ENCODE results near the gene ARHGAP29.

Gene ARHGAP29

GRCh38 chr1:94276988-94277434 lies 39.6 kb upstream of the ARHGAP29 start:
- H3K27me3 ChIP-seq (replicated peaks), result no peaks in the 10 kb centered on the region
- peak overlapping the region; percentile 35 for H3K27ac ChIP-seq
- H3K36me3 ChIP-seq (replicated peaks), result no peaks in the 10 kb centered on the region
- TF ChIP-seq CTCF (IDR thresholded peaks at IDR 0.05; ENCODE audit: low read depth, low read length, missing control alignments), result no peak
- H3K4me3 ChIP-seq (ENCODE audit: low read depth, low read length), result no peak overlapping the region
- in situ Hi-C loops (cut with HindIII; ENCODE audit: low pct_ligation_motif_present, low sequenced_read_pairs), result no loop called here
- DNase-seq, result no peak

GRCh38 chr1:94275083-94275482 lies 37.7 kb upstream of the ARHGAP29 start:
- TF ChIP-seq CTCF (IDR thresholded peaks at IDR 0.05; ENCODE audit: low read depth, low read length, missing control alignments), result no peak
- no peak for DNase-seq
- Histone ChIP-seq H3K27ac (no peak overlapping the region), H3K36me3 (replicated peaks) (no peaks in the 10 kb centered on the region), H3K27me3 (replicated peaks) (no peaks in the 10 kb centered on the region), H3K4me3 (ENCODE audit: low read depth, low read length) (no peak overlapping the region)
- in situ Hi-C loops (cut with HindIII; ENCODE audit: low pct_ligation_motif_present, low sequenced_read_pairs), result no loop called here

DNA sequence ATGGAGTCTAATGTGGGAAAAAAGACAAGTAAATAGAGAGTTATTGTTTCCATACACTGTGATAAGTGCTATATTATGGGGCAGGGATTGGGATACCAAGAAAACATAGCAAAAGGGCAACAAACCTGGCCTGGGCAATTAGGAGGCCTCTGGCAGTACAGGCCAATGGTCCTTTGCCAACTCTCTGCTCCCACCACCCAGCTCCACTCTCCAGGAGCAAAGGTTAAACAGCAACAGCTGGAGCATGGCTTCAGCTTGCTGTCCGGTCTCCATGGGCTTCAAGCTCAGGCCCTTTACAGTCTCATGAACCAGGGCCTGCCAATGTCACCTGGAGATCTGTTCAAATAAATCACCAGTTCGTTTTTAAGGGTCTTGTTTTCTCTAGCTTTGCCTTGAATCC lies 37.2 kb upstream of the ARHGAP29 start:
- no peak overlapping the region for H3K27ac ChIP-seq
- no peak overlapping the region for H3K4me3 ChIP-seq (ENCODE audit: low read depth, low read length)
- H3K27me3 ChIP-seq (replicated peaks), result no peaks in the 10 kb centered on the region
- TF ChIP-seq CTCF (IDR thresholded peaks at IDR 0.05; ENCODE audit: low read depth, low read length, missing control alignments), result no peak
- no peaks in the 10 kb centered on the region for H3K36me3 ChIP-seq (replicated peaks)
- DNase-seq, result no peak
- in situ Hi-C loops (cut with HindIII; ENCODE audit: low pct_ligation_motif_present, low sequenced_read_pairs), result no loop called here

GRCh38 chr1:94273111-94273510 lies 35.7 kb upstream of the ARHGAP29 start:
- Histone ChIP-seq H3K36me3 (replicated peaks) (no peaks in the 10 kb centered on the region), H3K27ac (no peak overlapping the region), H3K27me3 (replicated peaks) (no peaks in the 10 kb centered on the region), H3K4me3 (ENCODE audit: low read depth, low read length) (no peak overlapping the region)
- in situ Hi-C loops (cut with HindIII; ENCODE audit: low pct_ligation_motif_present, low sequenced_read_pairs), result no loop called here
- DNase-seq, result no peak
- no peak for TF ChIP-seq CTCF (IDR thresholded peaks at IDR 0.05; ENCODE audit: low read depth, low read length, missing control alignments)

DNA sequence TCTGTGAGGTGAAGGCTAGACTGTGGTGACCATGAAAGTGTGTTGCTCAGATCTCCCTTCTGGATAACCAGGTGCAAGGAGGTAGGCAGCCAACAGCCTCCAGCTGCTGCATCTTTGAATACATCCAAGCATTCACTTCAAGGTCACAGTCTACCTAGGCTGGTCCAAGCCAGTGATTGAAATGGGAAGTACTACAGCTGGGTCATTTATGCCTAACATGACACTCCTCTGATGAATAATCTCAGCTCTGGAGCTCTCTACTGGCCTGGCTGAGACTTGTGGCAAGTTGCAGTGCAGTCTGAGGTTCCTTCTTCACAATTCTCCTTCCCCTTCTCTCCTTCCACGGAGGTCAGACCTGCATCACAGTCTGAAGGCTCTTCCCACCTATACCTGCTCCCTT lies 35.0 kb upstream of the ARHGAP29 start:
- in situ Hi-C loops (cut with HindIII; ENCODE audit: low pct_ligation_motif_present, low sequenced_read_pairs), result no loop called here
- H3K27ac ChIP-seq, result no peak overlapping the region
- DNase-seq, result no peak
- no peaks in the 10 kb centered on the region for H3K36me3 ChIP-seq (replicated peaks)
- no peaks in the 10 kb centered on the region for H3K27me3 ChIP-seq (replicated peaks)
- H3K4me3 ChIP-seq (ENCODE audit: low read depth, low read length), result no peak overlapping the region
- no peak for TF ChIP-seq CTCF (IDR thresholded peaks at IDR 0.05; ENCODE audit: low read depth, low read length, missing control alignments)

- TF ChIP-seq CTCF (IDR thresholded peaks at IDR 0.05; ENCODE audit: low read depth, low read length, missing control alignments), result no peak
- H3K36me3 ChIP-seq (replicated peaks), result no peaks in the 10 kb centered on the region
- peak overlapping the region; percentile 56 for H3K27ac ChIP-seq
- no peak for DNase-seq
- H3K4me3 ChIP-seq (ENCODE audit: low read depth, low read length), result no peak overlapping the region
- no peaks in the 10 kb centered on the region for H3K27me3 ChIP-seq (replicated peaks)
- in situ Hi-C loops (cut with HindIII; ENCODE audit: low pct_ligation_motif_present, low sequenced_read_pairs), result no loop called here
Measured at GRCh38 chr1:94271373-94271772, 34.0 kb upstream of the ARHGAP29 start.
